Activated naive CD4-positive, alpha-beta T cell treated with anti-CD3 and anti-CD28 coated beads, Interleukin-2, amount 10 ng/mL, durations not matched to agents 7 days and 5 days (primary cell): Measurements from ENCODE around the gene P3H1.
A peak's percentile ranks its signal among the peaks of the same experiment; 100 is the strongest.
"Not testable (repeated sequence)": the region's sequence is repeated elsewhere in the genome, so short reads cannot be mapped to it uniquely, and the experiment has no call there.

ENCODE experiments used
- CTCF ChIA-PET: fragments of 350-600 bp; sonication (Branson Sonifier 250); formaldehyde crosslinking; loops from one replicate; lab custom pipeline; 2021; ENCODE audit warnings: antibody characterized with exemption; lab: Charles Lee
- DNase-seq: peaks from one replicate; pipeline ENCODE4 v3.0.0-alpha.2; 2020
- H3K27ac Mint-ChIP-seq: one replicate; pipeline ENCODE4 v1.8.0; 2021; ENCODE audit warnings: mild to moderate bottlenecking, moderate library complexity, mixed read lengths
- H3K27me3 Mint-ChIP-seq: one replicate; pipeline ENCODE4 v1.8.0; 2021; ENCODE audit warnings: mild to moderate bottlenecking, mixed read lengths
- H3K36me3 Mint-ChIP-seq: one replicate; pipeline ENCODE4 v1.8.0; 2021; ENCODE audit warnings: mixed read lengths
- H3K4me1 Mint-ChIP-seq: one replicate; pipeline ENCODE4 v1.8.0; 2021; ENCODE audit warnings: mixed read lengths
- H3K4me3 Mint-ChIP-seq: one replicate; pipeline ENCODE4 v1.8.0; 2021; ENCODE audit warnings: mild to moderate bottlenecking, moderate library complexity, mixed read lengths
- H3K9me3 Mint-ChIP-seq: one replicate; pipeline ENCODE4 v1.8.0; 2021; ENCODE audit warnings: mixed read lengths

The P3H1 gene

DNA sequence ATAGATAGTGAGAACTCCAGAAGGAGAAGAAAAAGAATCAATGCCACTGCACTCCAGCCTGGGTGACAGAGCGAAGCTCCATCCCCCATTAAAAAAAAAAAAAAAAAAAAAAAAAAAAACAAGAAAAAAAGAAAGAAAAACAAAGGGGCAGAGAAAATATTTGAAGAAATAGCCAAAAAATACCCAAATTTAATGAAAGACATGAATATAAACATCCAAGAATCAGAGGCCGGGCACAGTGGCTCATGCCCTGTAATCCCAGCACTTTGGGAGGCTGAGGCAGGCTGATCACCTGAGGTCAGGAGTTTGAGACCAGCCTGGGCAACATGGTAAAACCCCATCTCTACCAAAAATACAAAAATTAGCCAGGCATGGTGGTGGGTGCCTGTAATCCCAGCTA, 44.4 kb downstream of the P3H1 start:
- CTCF ChIA-PET, H3K4me1 Mint-ChIP-seq, H3K27me3 Mint-ChIP-seq, H3K9me3 Mint-ChIP-seq, H3K4me3 Mint-ChIP-seq, H3K36me3 Mint-ChIP-seq, H3K27ac Mint-ChIP-seq, DNase-seq: not testable (repeated sequence)

DNA sequence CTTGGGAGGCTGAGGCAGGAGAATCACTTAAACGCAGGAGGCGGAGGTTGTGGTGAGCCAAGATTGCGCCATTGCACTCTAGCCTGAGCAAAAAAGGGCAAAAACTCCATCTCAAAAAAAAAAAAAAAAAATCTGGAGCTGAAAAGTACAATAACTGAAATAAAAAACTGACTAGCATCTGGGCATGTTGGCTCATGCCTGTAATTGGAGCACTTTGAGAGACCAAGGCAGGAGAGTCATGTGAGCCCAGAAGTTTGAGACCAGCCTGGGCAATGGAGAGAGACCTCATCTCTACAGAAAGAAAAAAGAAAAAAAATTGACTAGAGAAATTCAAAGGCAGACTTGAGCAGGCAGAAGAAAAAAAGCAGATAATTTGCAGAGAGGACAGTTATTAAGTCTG, 44.9 kb downstream of the P3H1 start:
- no peak overlapping the region for H3K27ac Mint-ChIP-seq
- no peak overlapping the region for H3K4me3 Mint-ChIP-seq
- no peak for DNase-seq
- CTCF ChIA-PET, result no interaction called here
- H3K4me1 Mint-ChIP-seq, result no peaks in the 10 kb centered on the region
- no peaks in the 10 kb centered on the region for H3K9me3 Mint-ChIP-seq
- peaks cover 7% of the 10 kb centered on the region for H3K27me3 Mint-ChIP-seq
- H3K36me3 Mint-ChIP-seq, result peaks cover 9% of the 10 kb centered on the region

DNA sequence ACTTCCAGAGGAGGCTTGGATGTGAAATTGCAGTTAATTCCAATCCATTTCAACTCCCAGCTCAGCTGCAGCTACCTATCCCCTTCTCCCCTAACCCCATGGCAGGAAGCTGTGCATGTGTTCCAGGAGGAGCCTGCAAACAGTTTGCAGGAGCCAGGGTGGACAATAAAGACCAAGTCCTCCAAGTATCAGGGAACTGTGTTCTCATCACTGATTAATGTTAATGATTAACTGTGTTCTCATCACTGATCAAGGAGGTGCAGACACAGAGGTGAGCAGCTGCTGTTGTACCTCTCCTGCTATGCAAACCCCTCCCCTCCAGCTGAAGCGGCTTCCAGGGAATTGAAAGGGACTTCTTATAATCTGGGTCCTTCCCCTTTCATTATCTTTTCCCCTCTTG, 46.0 kb downstream of the P3H1 start:
- Mint-ChIP-seq H3K4me3 (no peak overlapping the region), H3K9me3 (no peaks in the 10 kb centered on the region), H3K36me3 (peaks cover 16% of the 10 kb centered on the region), H3K4me1 (no peaks in the 10 kb centered on the region), H3K27me3 (peaks cover 7% of the 10 kb centered on the region), H3K27ac (peak overlapping the region; percentile 26)
- CTCF ChIA-PET, result no interaction called here
- no peak for DNase-seq

- Mint-ChIP-seq H3K9me3 (peaks cover 17% of the 10 kb centered on the region), H3K36me3 (peaks cover 68% of the 10 kb centered on the region)
- H3K4me1 Mint-ChIP-seq, H3K27ac Mint-ChIP-seq, H3K27me3 Mint-ChIP-seq, DNase-seq, CTCF ChIA-PET, H3K4me3 Mint-ChIP-seq: not testable (repeated sequence)
Observed at GRCh38 chr1:42714441-42714840, 52.4 kb downstream of the P3H1 start.

DNA sequence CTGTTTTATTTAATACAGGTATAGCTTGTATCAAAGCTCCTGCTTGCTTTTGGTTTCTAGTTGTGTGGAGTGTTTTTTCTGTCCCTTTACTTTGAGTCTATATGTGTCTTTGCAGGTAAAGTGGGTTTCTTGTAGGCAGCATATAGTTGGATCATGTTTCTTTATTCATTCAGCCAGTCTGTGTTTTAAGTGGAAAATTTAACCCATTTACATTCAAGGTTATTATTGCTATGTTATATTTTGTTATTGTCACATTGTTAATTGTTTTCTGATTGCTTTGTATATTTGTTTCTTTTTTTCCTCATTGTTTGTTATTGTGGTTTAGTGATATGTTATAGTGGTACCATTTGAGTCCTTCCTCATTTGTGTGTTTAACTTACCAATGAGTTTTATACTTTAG, 53.5 kb downstream of the P3H1 start:
- Mint-ChIP-seq H3K4me3 (no peak overlapping the region), H3K9me3 (peaks cover 17% of the 10 kb centered on the region), H3K27ac (no peak overlapping the region), H3K36me3 (peaks cover 75% of the 10 kb centered on the region), H3K27me3 (no peaks in the 10 kb centered on the region), H3K4me1 (peaks cover 10% of the 10 kb centered on the region)
- no peak for DNase-seq
- CTCF ChIA-PET, result no interaction called here

DNA sequence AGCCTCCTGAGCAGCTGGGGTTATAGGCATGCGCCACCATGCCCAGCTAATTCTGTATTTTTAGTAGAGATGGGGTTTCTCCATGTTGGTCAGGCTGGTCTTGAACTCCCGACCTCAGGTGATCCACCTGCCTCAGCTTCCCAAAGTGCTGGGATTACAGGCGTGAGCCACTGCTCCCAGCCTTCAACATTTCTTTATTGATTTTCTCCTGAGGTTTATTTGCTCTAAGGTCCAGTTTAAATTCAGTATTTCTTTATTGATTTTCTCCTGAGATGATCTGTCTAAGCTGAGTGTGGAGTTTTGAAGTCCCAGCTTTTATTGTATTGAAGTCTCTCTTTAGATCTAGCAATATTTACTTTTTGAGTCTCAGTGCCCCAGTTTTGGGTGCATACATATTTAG, 54.0 kb downstream of the P3H1 start:
- DNase-seq, H3K4me1 Mint-ChIP-seq, H3K27me3 Mint-ChIP-seq, H3K27ac Mint-ChIP-seq, CTCF ChIA-PET, H3K4me3 Mint-ChIP-seq: not testable (repeated sequence)
- peaks cover 17% of the 10 kb centered on the region for H3K9me3 Mint-ChIP-seq
- peaks cover 78% of the 10 kb centered on the region for H3K36me3 Mint-ChIP-seq

DNA sequence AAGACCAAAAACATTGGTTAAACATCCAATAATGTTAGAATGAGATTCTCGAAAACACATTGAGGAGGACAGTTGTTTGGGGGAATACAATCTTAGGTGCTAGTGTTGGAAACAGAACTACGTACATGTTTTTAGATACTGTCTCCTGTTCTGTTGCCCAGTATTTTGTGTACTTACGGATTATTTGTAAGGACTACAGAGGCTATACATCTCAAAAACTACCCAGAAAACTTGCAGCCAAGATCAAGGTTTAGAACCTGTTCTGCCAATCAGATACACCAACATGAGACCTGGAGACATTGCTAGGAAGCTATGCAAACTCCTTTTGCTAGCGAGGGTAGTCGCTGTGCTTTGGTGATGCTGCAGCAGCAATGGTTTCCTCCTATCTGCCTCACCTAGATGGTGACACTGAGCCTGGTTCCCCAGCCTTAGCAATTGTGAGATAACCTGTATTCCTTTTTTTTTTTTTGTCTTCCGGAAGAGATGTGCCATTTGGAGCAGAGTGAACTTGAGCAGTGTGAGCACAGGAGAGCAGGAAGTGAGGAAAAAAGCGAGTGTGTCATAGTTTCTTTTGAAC, 62.9 kb downstream of the P3H1 start:
- H3K36me3 Mint-ChIP-seq, result peaks cover 81% of the 10 kb centered on the region
- H3K27ac Mint-ChIP-seq, result no peak overlapping the region
- H3K27me3 Mint-ChIP-seq, result no peaks in the 10 kb centered on the region
- no peaks in the 10 kb centered on the region for H3K9me3 Mint-ChIP-seq
- CTCF ChIA-PET, result no interaction called here
- DNase-seq, result no peak
- no peak overlapping the region for H3K4me3 Mint-ChIP-seq
- H3K4me1 Mint-ChIP-seq, result no peaks in the 10 kb centered on the region

GRCh38 chr1:42700006-42700405, 66.8 kb downstream of the P3H1 start:
- no peak for DNase-seq
- no peak overlapping the region for H3K27ac Mint-ChIP-seq
- CTCF ChIA-PET, result no interaction called here
- no peak overlapping the region for H3K4me3 Mint-ChIP-seq
- H3K4me1 Mint-ChIP-seq, result peaks cover 4% of the 10 kb centered on the region
- peaks cover 86% of the 10 kb centered on the region for H3K36me3 Mint-ChIP-seq
- no peaks in the 10 kb centered on the region for H3K9me3 Mint-ChIP-seq
- H3K27me3 Mint-ChIP-seq, result no peaks in the 10 kb centered on the region

DNA sequence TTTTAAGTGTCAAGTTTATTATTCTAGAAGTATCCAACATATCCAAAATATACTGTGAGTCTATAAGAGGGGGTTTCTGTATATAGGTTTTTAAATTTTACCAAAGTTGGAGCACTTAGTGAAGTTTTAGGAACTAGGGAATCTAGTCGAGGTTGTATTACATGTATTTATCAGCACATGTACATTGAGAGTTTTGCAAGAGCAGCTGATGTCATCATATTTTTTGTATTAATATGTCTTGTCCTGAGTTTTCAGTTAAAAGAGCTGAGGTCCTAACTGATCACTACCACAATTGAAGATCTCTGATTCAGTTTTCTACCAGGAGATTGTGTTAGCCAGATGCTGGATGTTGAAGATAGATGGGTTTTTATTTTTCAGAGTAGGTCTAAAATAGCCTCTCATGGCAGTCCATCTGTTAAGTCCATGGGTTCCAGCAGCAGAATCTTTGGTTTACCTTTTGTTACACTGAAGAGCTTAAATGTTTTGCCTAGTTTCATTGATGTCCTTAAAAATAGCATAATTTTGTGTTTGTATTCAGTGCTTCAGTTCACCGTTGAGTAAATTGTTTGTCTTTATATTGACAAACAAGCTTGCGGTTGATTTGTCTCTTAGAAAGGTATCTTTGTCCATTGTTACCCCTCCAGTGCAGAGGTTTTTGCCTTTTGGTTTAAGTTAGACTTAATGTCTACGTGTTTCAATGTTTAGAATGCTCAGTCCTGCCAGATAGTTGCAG, 68.6 kb downstream of the P3H1 start:
- no peak overlapping the region for H3K27ac Mint-ChIP-seq
- no peak overlapping the region for H3K4me3 Mint-ChIP-seq
- peaks cover 12% of the 10 kb centered on the region for H3K4me1 Mint-ChIP-seq
- CTCF ChIA-PET, result no interaction called here
- no peaks in the 10 kb centered on the region for H3K9me3 Mint-ChIP-seq
- peaks cover 81% of the 10 kb centered on the region for H3K36me3 Mint-ChIP-seq
- H3K27me3 Mint-ChIP-seq, result no peaks in the 10 kb centered on the region
- no peak for DNase-seq
